HEK293T (cell line): Measurements from ENCODE around the gene EHHADH.

ENCODE experiments used
- ARNT ChIP-seq: fragments of 450-650 bp; IDR thresholded peaks from 2 replicates; pipeline ENCODE4 v1.6.1; 2017; ENCODE audit warnings: mild to moderate bottlenecking
- BHLHE40 ChIP-seq: fragments of 450-650 bp; IDR thresholded peaks from 2 replicates; pipeline ENCODE4 v1.6.1; 2016; ENCODE audit warnings: mild to moderate bottlenecking, moderate library complexity, borderline replicate concordance
- CTBP1 ChIP-seq: fragments of 450-650 bp; IDR thresholded peaks from 2 replicates; pipeline ENCODE4 v1.6.1; 2016; ENCODE audit warnings: borderline replicate concordance
- ELF4 ChIP-seq: fragments of 450-650 bp; IDR thresholded peaks from 2 replicates; pipeline ENCODE4 v1.6.1; 2017; ENCODE audit warnings: antibody characterized with exemption
- FOXA1 ChIP-seq: fragments of 450-650 bp; IDR thresholded peaks from 2 replicates; pipeline ENCODE4 v1.6.1; 2016; ENCODE audit warnings: mild to moderate bottlenecking
- FOXM1 ChIP-seq: fragments of 450-650 bp; IDR thresholded peaks from 2 replicates; pipeline ENCODE4 v1.6.1; 2017; ENCODE audit warnings: mild to moderate bottlenecking, borderline replicate concordance
- HDGF ChIP-seq: fragments of 450-650 bp; IDR thresholded peaks from 2 replicates; pipeline ENCODE4 v1.6.1; 2017; ENCODE audit warnings: antibody characterized with exemption, borderline replicate concordance
- L3MBTL2 ChIP-seq: fragments of 450-650 bp; conservative IDR thresholded peaks from 2 replicates; pipeline ENCODE4 v1.6.1; 2016; ENCODE audit warnings: mild to moderate bottlenecking
- SP1 ChIP-seq: fragments of 450-650 bp; IDR thresholded peaks from 2 replicates; pipeline ENCODE4 v1.6.1; 2017
- SUZ12 ChIP-seq: fragments of 450-650 bp; IDR thresholded peaks from 2 replicates; pipeline ENCODE4 v1.6.1; 2016; ENCODE audit warnings: mild to moderate bottlenecking
- TARDBP ChIP-seq: fragments of 450-650 bp; IDR thresholded peaks from 2 replicates; pipeline ENCODE4 v1.6.1; 2016
- ZNF384 ChIP-seq: fragments of 450-650 bp; IDR thresholded peaks from 2 replicates; pipeline ENCODE4 v1.6.1; 2016

DNA sequence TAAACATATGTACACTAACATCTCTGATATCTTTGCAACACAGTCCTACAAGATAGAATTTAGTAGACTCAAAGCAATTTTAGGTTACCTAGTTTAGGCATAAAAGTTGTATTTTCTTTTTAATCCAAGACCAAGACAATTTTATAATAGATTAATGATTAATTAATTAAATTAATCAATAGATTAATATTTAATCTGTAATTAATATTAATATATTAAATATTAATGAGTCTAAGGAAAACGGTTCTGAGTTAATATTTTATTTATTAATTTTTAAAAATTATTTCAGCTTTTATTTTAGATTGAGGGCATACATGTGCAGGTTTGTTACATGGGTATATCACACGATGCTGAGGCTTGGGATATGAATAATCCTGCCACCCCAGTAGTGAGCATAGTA is 49.0 kb downstream of the EHHADH start:
- TF ChIP-seq L3MBTL2, result no peak
- TF ChIP-seq CTBP1, result no peak
- TF ChIP-seq HDGF, result no peak
- TF ChIP-seq FOXM1, result no peak
- TF ChIP-seq FOXA1, result no peak
- TF ChIP-seq ELF4, result no peak
- TF ChIP-seq SP1, result no peak
- no peak for TF ChIP-seq ARNT
- no peak for TF ChIP-seq ZNF384
- no peak for TF ChIP-seq TARDBP
- TF ChIP-seq SUZ12, result no peak
- no peak for TF ChIP-seq BHLHE40
